Pancreas (tissue), 10 donors: ENCODE data around the gene SLC44A1. TPM values are rescaled to one million over a fixed set of nuclear protein-coding genes. Genes with fewer than 3 reads are reported as not detected.

Experiments
- ATAC-seq, 4 donors: fragments of 200-7000 bp; cut with Tn5 transposase; one replicate each; pipeline versions ENCODE4 v1.8.0 to v1.9.1; 2020; ENCODE audit warnings: mild to moderate bottlenecking in 4 of 4, moderate library complexity in 4 of 4
- DNase-seq, 6 donors: peaks; one replicate each; pipeline ENCODE4 v3.0.0-alpha.2; 2020
- FAIRE-seq: peaks from 2 replicates; lab custom pipeline; 2012; peaks lifted over from hg19 to GRCh38; lab: Jason Lieb, UNC
- H3K27ac ChIP-seq, 4 donors: fragments of 200-600 bp; sonication (generic); 1 replicate in 3 of 4; 2 replicates in 1 of 4; pipeline versions ENCODE4 v1.5.0 to v1.8.0; 2020
- H3K27me3 ChIP-seq, 4 donors: fragments of 200-600 bp; one replicate each; pipeline ENCODE4 v1.8.0; 2021
- H3K36me3 ChIP-seq, 3 donors: fragments of 200-600 bp; sonication (generic) in 1 of 3; one replicate each; pipeline versions ENCODE4 v1.5.0 to v1.8.0; 2020 to 2021
- H3K4me1 ChIP-seq, 3 donors: fragments of 200-600 bp; one replicate each; pipeline ENCODE4 v1.8.0; 2021
- H3K4me3 ChIP-seq, 4 donors: fragments of 200-600 bp; sonication (generic) in 2 of 4; one replicate each; pipeline versions ENCODE4 v1.5.0 to v1.8.0; 2020 to 2021
- H3K9me3 ChIP-seq, 4 donors: fragments of 200-600 bp; one replicate each; pipeline ENCODE4 v1.8.0; 2021
- WGBS, 2 donors: extraction: QIAGEN DNeasy Blood & Tissue Kit; methylation state at CpG; one replicate each; pipeline ENCODE4 v1.1.7; 2013; 5-methylcytosine and 5-hydroxymethylcytosine counted together
- intact Hi-C, 3 donors: fragments of 100-400 bp; cut with DNase I; formaldehyde crosslinking; loops; one replicate each; pipeline versions ENCODE4 v1.11.1 to v1.14.2; 2022
- polyA plus RNA-seq, 2 donors: library from polyadenylated mRNA; stranded (reverse); fragments of 200-250 nt; gene quantifications; one replicate each; pipeline ENCODE4 v1.2.3, GENCODE V29; 2013
- total RNA-seq, 6 donors: library from RNA; stranded (reverse); fragmentation: NEBNext Ultra II Directional in 4 of 6; extraction: Animal tissue kit (Norgen Biotek cat#: 25700) in 4 of 6; gene quantifications; one replicate each; pipeline versions ENCODE4 v1.2.1 to v1.2.4, GENCODE V29; 2021 to 2023
- TF ChIP-seq, protein P1 (sequence below), 4 donors: fragments of 200-600 bp; sonication (generic) in 3 of 4; IDR thresholded peaks; one replicate each; pipeline versions ENCODE4 v1.5.0 to v1.8.0; 2021; ENCODE audit warnings: antibody characterized with exemption in 4 of 4
- donor health status: healthy with polysubstance abuse.
- donor health status: DM: no; HTN: no; CAD: no; lungs with moderate emphysema.
- donor health status: DM: no; HTN: no; CAD: no.
- donor health status: control.
- donor health status: control.
- donor health status: Bipolar disorder and iron deficiency.
- donor health status: DM: yes; HTN: yes; CAD: no.
- donor health status: DM: no; HTN: no; CAD: no.
- donor health status: DM: no; HTN: no; CAD: no.
- donor health status: DM: yes; HTN: yes; CAD: no.

SLC44A1 gene
- total and polyA plus RNA-seq, 8 donors, result 4.6 to 32.3 (median 19.3) TPM

DNA sequence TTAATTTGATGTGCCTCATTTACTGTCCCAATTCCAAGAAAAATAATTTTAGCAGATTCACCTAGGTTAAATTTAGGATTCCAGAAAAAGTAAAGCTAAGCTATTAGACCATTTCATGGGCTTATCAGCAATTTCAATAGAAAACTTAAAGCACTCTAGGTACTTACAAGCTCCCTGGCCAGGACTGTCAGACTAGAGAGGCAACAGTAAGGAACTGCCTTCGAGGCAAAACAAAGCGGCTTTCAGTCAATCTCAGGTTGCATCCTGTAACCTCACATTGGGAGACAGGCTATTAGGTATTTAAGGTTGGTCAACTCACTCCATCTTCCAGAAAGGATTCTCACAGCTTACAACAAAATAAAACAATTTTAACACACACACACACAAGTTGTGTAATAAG is 154.7 kb downstream of the SLC44A1 start:
- H3K27me3 ChIP-seq, result no peaks in the 10 kb centered on the region
- FAIRE-seq (no peak), DNase-seq (no peak), ATAC-seq (no peak)
- H3K4me3 ChIP-seq, result no peak overlapping the region
- intact Hi-C loops, result no loop called here
- no peak overlapping the region for H3K27ac ChIP-seq
- TF ChIP-seq, protein P1, sequence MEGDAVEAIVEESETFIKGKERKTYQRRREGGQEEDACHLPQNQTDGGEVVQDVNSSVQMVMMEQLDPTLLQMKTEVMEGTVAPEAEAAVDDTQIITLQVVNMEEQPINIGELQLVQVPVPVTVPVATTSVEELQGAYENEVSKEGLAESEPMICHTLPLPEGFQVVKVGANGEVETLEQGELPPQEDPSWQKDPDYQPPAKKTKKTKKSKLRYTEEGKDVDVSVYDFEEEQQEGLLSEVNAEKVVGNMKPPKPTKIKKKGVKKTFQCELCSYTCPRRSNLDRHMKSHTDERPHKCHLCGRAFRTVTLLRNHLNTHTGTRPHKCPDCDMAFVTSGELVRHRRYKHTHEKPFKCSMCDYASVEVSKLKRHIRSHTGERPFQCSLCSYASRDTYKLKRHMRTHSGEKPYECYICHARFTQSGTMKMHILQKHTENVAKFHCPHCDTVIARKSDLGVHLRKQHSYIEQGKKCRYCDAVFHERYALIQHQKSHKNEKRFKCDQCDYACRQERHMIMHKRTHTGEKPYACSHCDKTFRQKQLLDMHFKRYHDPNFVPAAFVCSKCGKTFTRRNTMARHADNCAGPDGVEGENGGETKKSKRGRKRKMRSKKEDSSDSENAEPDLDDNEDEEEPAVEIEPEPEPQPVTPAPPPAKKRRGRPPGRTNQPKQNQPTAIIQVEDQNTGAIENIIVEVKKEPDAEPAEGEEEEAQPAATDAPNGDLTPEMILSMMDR (IDR thresholded peaks at IDR 0.05), result no peak
- no peaks in the 10 kb centered on the region for H3K9me3 ChIP-seq
- no peaks in the 10 kb centered on the region for H3K36me3 ChIP-seq
- WGBS, 2 donors, result 83 to 85% methylated on average over 2 of the region's 2 CpGs
- no peaks in the 10 kb centered on the region for H3K4me1 ChIP-seq

DNA sequence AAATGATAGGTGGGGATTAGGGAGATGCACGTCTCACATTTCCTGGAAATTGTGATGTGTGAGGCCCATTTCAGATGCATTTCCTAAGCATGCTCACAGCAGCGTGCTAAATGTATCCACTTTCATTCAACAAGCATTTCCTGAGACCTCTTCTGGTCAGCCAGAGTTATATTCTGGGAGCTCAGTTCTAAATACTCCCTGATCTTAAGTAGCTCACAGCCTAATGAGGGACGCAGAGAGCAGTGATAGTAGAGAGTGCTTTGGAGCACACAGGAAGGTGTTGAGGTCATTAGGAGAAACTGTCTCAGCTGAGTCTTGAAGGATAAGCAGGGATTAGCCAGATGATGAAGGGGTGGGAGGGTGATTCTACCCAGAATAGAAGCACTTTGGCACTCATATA is 157.2 kb downstream of the SLC44A1 start:
- intact Hi-C loops, result no loop called here
- 66 to 71% methylated on average over 3 of the region's 3 CpGs for WGBS, 2 donors

DNA sequence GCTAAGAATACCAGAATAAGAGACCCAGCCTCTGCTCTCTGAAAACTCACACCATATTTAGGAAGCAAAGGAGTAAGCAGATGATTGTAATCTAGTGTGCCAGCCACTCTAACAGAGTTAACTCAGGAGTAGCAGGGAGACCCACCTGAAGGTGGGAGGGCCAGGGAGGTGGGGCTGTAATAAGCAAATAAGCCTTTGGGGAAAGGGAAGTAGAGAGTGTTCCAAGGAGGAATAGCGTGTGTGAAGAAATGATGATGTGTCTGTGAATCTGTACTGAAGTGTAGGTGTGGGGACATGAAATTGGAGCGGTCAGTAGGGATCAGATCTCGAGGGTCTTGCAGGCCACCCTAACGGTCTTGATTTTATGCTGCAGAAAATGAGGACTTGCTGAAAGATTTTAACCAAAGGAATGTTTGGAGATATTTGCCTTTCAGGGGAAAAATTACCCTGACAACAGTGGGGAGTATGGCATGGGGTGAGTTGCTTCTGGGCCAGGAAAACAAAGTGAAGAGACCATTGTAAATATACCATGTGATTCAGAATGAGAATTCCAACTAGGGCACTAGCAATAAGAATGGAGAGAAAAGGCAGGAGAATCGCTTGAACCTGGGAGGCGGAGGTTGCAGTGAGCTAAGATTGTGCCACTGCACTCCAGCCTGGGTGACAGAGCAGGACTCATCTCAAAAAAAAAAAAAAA is 159.2 kb downstream of the SLC44A1 start:
- DNase-seq (no peak), FAIRE-seq (no peak), ATAC-seq (no peak)
- Histone ChIP-seq H3K9me3 (no peaks in the 10 kb centered on the region), H3K27ac (no peak overlapping the region), H3K4me3 (no peak overlapping the region), H3K27me3 (no peaks in the 10 kb centered on the region), H3K36me3 (no peaks in the 10 kb centered on the region), H3K4me1 (no peaks in the 10 kb centered on the region)
- TF ChIP-seq, protein P1 (IDR thresholded peaks at IDR 0.05), result no peak
- 72 to 73% methylated on average over 6 of the region's 6 CpGs for WGBS, 2 donors
- intact Hi-C loops, result no loop called here

More for the DNA sequence above, 157.2 kb downstream of the SLC44A1 start:
- peak in 2 of 4 donors; percentile 24 to 40 for ATAC-seq
- no peak for DNase-seq
- TF ChIP-seq, protein P1 (IDR thresholded peaks at IDR 0.05), result no peak
- no peaks in the 10 kb centered on the region for H3K27me3 ChIP-seq
- H3K27ac ChIP-seq, result no peak overlapping the region
- no peak for FAIRE-seq
- no peaks in the 10 kb centered on the region for H3K9me3 ChIP-seq
- no peak overlapping the region for H3K4me3 ChIP-seq
- H3K36me3 ChIP-seq, result no peaks in the 10 kb centered on the region
- H3K4me1 ChIP-seq, result no peaks in the 10 kb centered on the region

DNA sequence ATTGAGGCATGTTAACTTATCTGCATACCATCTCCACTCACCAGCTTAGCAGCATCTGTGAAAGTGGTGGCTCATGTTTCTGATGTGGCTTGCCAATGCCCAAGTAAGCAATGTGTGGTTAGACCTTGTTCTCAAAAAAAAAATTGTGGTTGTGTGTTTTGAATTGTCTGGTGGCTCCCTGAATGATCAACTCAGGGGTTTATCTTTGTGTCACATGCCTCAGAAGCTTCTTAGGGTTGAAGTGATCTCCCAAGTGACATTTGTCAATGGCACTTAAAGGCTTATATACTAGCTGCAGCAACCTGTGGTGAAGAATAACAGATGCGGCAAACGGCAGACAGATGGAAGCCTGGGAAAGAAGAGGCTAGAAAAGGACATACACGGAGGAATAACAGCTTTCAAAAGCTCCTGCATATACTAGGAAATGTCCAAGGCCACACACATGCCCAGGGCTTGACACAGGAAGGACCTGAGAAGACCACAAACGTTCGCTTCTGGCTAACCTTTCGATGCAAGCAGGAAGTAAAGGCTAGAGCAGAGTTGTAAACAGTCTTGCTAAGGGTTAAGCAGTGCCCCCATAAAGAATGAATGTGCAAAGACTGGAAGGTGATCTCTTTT is 161.2 kb downstream of the SLC44A1 start:
- no peak for DNase-seq
- WGBS, 2 donors, result 67 to 68% methylated on average over 6 of the region's 6 CpGs
- Histone ChIP-seq H3K27me3 (no peaks in the 10 kb centered on the region), H3K4me3 (no peak overlapping the region), H3K36me3 (no peaks in the 10 kb centered on the region), H3K4me1 (no peaks in the 10 kb centered on the region), H3K27ac (no peak overlapping the region), H3K9me3 (no peaks in the 10 kb centered on the region)
- no peak for ATAC-seq
- no peak for FAIRE-seq
- TF ChIP-seq, protein P1 (IDR thresholded peaks at IDR 0.05), result no peak
- intact Hi-C loops, result no loop called here

DNA sequence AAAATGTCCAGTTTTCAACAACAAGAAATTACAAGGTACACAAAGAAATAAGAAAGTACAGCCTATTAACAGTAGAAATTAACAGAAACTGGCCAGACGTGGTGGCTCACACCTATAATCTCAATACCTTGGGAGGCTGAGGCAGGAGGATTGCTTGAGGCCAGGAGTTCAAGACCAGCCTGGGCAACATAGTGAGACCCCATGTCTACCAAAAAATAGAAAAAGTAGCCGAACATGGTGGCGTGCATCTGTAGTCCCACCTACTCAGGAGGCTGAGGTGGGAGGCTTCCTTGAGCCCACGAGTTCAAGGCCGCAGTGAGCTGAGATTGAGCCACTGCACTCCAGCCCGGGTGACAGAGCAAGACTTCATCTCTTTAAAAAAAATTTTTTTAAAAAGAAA is 161.9 kb downstream of the SLC44A1 start:
- Histone ChIP-seq H3K27ac (no peak overlapping the region), H3K9me3 (no peaks in the 10 kb centered on the region), H3K27me3 (no peaks in the 10 kb centered on the region), H3K36me3 (no peaks in the 10 kb centered on the region), H3K4me1 (no peaks in the 10 kb centered on the region), H3K4me3 (no peak overlapping the region)
- 87 to 89% methylated on average over 6 of the region's 6 CpGs for WGBS, 2 donors
- no peak for FAIRE-seq
- TF ChIP-seq, protein P1 (IDR thresholded peaks at IDR 0.05), result no peak
- DNase-seq, result no peak
- no peak for ATAC-seq
- intact Hi-C loops, result no loop called here
